Breast epithelium (tissue), 4 donors: ENCODE results near the gene TRIM31. TPM values are rescaled to one million over a fixed set of nuclear protein-coding genes. Genes with fewer than 3 reads are reported as not detected.

Experiments
- DNase-seq, 2 donors: peaks; one replicate each; pipeline ENCODE4 v3.0.0-alpha.2; 2019; ENCODE audit warnings: low spot score in 2 of 2
- H3K27ac ChIP-seq, 2 donors: fragments of 200-600 bp; sonication (generic) in 1 of 2; one replicate each; pipeline ENCODE4 v1.5.1; 2016 to 2019; ENCODE audit warnings: mild to moderate bottlenecking in 1 of 2
- H3K27me3 ChIP-seq, 2 donors: fragments of 200-600 bp; sonication (generic) in 1 of 2; one replicate each; pipeline versions ENCODE4 v1.5.1 to v1.6.0; 2017 to 2019; ENCODE audit warnings: control low read depth in 1 of 2, mild to moderate bottlenecking in 1 of 2
- H3K36me3 ChIP-seq: fragments of 200-600 bp; one replicate; pipeline ENCODE4 v1.5.1; 2019
- H3K4me1 ChIP-seq, 2 donors: fragments of 200-600 bp; sonication (generic); one replicate each; pipeline ENCODE4 v1.5.1; 2016 to 2019; ENCODE audit warnings: control low read depth in 1 of 2
- H3K4me3 ChIP-seq, 3 donors: fragments of 200-600 bp; sonication (generic); 1 replicate in 2 of 3; 2 replicates in 1 of 3; pipeline ENCODE4 v1.5.1; 2016 to 2019; ENCODE audit warnings: mild to moderate bottlenecking in 3 of 3, moderate library complexity in 2 of 3
- H3K9me3 ChIP-seq, 2 donors: fragments of 200-600 bp; sonication (generic) in 1 of 2; one replicate each; pipeline ENCODE4 v1.5.1; 2016 to 2019; ENCODE audit warnings: control low read depth in 1 of 2
- POLR2A ChIP-seq: fragments of 450-650 bp; IDR thresholded peaks from one replicate; pipeline ENCODE4 v1.6.1; 2016; ENCODE audit warnings: antibody characterized with exemption, mild to moderate bottlenecking, moderate library complexity
- POLR2AphosphoS5 ChIP-seq, 3 donors: sonication (generic); formaldehyde crosslinking; IDR thresholded peaks; one replicate each; pipeline ENCODE4 v1.6.1; 2017; ENCODE audit warnings: antibody characterized with exemption in 3 of 3
- intact Hi-C: fragments of 100-400 bp; cut with DNase I; formaldehyde crosslinking; loops from one replicate; pipeline ENCODE4 v1.15.1; 2023; ENCODE audit warnings: low total_unique reads
- total RNA-seq, 3 donors: library from RNA; depleted of rRNA; stranded (reverse); fragments of >200 nt; gene quantifications; one replicate each; pipeline ENCODE4 v1.1.0, GENCODE V29; 2016
- TF ChIP-seq, protein P1 (sequence below), 3 donors: fragments of 450-650 bp; IDR thresholded peaks; one replicate each; pipeline ENCODE4 v1.5.1; 2016 to 2017; ENCODE audit warnings: antibody characterized with exemption in 3 of 3, mild to moderate bottlenecking in 3 of 3, moderate library complexity in 3 of 3

Gene TRIM31
- total RNA-seq, 3 donors from 2014 or later: 3.3 TPM; not detected in 2

DNA sequence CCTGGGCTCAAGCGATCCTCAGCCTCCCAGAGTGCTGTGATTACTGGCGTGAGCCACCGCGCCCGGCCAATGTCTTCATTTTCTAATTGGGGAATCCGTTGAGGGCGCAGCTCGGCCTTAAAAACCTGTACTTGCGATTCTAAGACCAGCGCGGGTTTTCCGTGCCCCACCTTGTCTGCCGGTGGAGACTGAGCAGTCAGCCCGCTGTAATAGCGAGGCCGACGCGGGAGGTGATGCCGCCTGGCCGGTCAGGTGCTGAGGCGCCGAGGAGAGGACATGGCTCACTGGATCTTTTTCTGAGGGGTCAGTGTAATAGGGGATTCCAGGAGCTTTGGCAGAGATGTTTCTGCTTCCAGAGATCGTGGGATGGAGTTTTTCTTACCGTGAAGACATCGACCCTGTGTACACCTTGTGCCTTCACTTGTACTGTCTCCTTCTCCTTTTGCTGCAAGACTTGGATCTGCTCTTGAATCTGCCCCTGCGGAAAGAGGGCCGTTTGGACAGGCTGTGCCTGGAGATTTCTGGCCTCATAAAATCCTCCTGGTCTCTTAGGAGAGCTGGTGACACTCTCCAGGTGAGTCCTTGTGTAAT lies 1.5 kb downstream of the TRIM31 start:
- Histone ChIP-seq H3K9me3 (no peaks in the 10 kb centered on the region), H3K27ac (no peak overlapping the region), H3K4me1 (no peaks in the 10 kb centered on the region), H3K27me3 (peaks cover 0 to 38% of the 10 kb centered on the region in 2 donors), H3K36me3 (no peaks in the 10 kb centered on the region), H3K4me3 (no peak overlapping the region)
- DNase-seq: no peak
- intact Hi-C loops: no loop called here
- TF ChIP-seq POLR2A (no peak), POLR2AphosphoS5 (IDR thresholded peaks at IDR 0.05) (no peak)
- TF ChIP-seq, protein P1, sequence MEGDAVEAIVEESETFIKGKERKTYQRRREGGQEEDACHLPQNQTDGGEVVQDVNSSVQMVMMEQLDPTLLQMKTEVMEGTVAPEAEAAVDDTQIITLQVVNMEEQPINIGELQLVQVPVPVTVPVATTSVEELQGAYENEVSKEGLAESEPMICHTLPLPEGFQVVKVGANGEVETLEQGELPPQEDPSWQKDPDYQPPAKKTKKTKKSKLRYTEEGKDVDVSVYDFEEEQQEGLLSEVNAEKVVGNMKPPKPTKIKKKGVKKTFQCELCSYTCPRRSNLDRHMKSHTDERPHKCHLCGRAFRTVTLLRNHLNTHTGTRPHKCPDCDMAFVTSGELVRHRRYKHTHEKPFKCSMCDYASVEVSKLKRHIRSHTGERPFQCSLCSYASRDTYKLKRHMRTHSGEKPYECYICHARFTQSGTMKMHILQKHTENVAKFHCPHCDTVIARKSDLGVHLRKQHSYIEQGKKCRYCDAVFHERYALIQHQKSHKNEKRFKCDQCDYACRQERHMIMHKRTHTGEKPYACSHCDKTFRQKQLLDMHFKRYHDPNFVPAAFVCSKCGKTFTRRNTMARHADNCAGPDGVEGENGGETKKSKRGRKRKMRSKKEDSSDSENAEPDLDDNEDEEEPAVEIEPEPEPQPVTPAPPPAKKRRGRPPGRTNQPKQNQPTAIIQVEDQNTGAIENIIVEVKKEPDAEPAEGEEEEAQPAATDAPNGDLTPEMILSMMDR (IDR thresholded peaks at IDR 0.05): no peak

- intact Hi-C loops: loop anchor here (5.0 kb wide), 1 partner anchor 1403 kb away; no protein-coding TSS in a partner anchor
- Histone ChIP-seq H3K4me3 (no peak overlapping the region), H3K27ac (no peak overlapping the region), H3K27me3 (peaks cover 0 to 17% of the 10 kb centered on the region in 2 donors), H3K4me1 (peaks cover 4 to 19% of the 10 kb centered on the region in 2 donors), H3K9me3 (no peaks in the 10 kb centered on the region), H3K36me3 (no peaks in the 10 kb centered on the region)
- DNase-seq: no peak
- no peak for TF ChIP-seq POLR2AphosphoS5 (IDR thresholded peaks at IDR 0.05)
- no peak for TF ChIP-seq POLR2A
- TF ChIP-seq, protein P1 (IDR thresholded peaks at IDR 0.05): no peak
Measured at GRCh38 chr6:30104661-30105060, 8.2 kb downstream of the TRIM31 start.

GRCh38 chr6:30103872-30104179 lies 9.1 kb downstream of the TRIM31 start:
- Histone ChIP-seq H3K9me3 (no peaks in the 10 kb centered on the region), H3K4me3 (peak overlapping the region; percentile 31 to 68 (median 48)), H3K4me1 (peaks cover 4 to 19% of the 10 kb centered on the region in 2 donors), H3K27ac (peak overlapping the region in 1 of 2 donors; percentile 88), H3K36me3 (no peaks in the 10 kb centered on the region), H3K27me3 (peaks cover 0 to 19% of the 10 kb centered on the region in 2 donors)
- TF ChIP-seq POLR2A: no peak
- TF ChIP-seq, protein P1 (IDR thresholded peaks at IDR 0.05): no peak
- TF ChIP-seq POLR2AphosphoS5 (IDR thresholded peaks at IDR 0.05): no peak
- DNase-seq: no peak
- intact Hi-C loops: no loop called here

DNA sequence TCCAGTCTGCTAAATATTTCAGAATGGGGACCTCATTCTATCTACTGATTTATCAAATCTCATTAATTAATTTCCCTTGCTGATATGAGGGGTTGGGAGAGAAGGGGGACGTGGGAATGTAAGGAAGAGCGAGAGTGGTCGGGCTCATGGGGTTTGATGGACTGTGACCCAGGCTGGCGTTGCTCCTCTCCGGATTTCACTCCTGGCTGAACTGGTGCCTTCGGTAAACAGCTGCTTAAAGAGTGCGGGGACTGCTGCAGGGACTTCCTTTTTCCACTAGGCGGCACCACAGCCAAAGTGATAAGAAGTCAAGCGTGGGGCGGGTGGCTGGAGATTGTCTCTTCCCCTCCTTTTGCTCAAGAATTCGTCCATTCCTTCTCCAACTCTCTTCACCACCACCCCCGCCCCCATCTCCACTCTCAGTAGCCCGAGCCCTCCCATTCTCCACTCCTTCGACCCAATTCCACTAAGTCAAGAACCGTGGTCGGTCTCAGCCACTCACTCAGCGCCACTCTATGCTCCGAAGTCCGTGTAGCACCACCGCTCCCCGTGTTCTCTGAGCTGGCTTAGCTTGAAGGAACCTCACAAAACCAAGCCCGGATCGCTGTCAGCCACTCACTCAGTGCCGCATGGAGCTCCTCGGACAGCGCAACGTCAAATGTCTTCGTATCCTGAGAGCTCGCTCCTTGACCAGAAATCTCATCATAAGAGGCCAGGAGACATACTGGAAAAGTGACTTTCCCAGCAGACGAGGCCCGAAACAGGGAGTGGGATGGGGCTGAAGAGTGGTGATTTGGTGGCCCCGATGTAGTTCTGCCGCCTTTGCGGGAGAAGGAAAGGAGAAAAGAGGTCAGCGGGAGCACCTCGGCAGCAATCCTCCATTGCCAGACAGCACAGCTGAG lies 9.7 kb downstream of the TRIM31 start:
- H3K27me3 ChIP-seq: peaks cover 0 to 16% of the 10 kb centered on the region in 2 donors
- peaks cover 4 to 19% of the 10 kb centered on the region in 2 donors for H3K4me1 ChIP-seq
- peak; percentile 86 to 90 for DNase-seq
- no peaks in the 10 kb centered on the region for H3K36me3 ChIP-seq
- H3K27ac ChIP-seq: peak overlapping the region; percentile 88 to 93
- TF ChIP-seq, protein P1 (IDR thresholded peaks at IDR 0.05): peak; percentile 84 to 96 (median 94)
- TF ChIP-seq POLR2A (no peak), POLR2AphosphoS5 (IDR thresholded peaks at IDR 0.05) (peak in 1 of 3 donors; percentile 47)
- H3K9me3 ChIP-seq: no peaks in the 10 kb centered on the region
- intact Hi-C loops: no loop called here
- H3K4me3 ChIP-seq: peak overlapping the region; percentile 31 to 68 (median 48)
